IPS-NIHi7 (cell line): ENCODE data around the gene ITGA2B.
"Not testable (repeated sequence)": the region's sequence is repeated elsewhere in the genome, so short reads cannot be mapped to it uniquely, and the experiment has no call there.

ENCODE experiments used
- DNase-seq: peaks from one replicate; pipeline ENCODE4 v3.0.0; 2012; ENCODE audit warnings: mixed read lengths; ENCODE audit errors: extremely low spot score

The ITGA2B gene

GRCh38 chr17:44330263-44330662 is 59.2 kb downstream of the ITGA2B start:
- DNase-seq = not testable (repeated sequence)

- not testable (repeated sequence) for DNase-seq
Observed at GRCh38 chr17:44329516-44329915, 59.9 kb downstream of the ITGA2B start.

- DNase-seq = no peak
Observed at GRCh38 chr17:44327715-44328449, 61.6 kb downstream of the ITGA2B start.

- peak; percentile 96 for DNase-seq
Observed at GRCh38 chr17:44326861-44327444, 62.5 kb downstream of the ITGA2B start.

- DNase-seq = peak; percentile 88
Observed at GRCh38 chr17:44324571-44325275, 64.7 kb downstream of the ITGA2B start, which contains the start of gene SLC25A39. SLC25A39 (minus strand) TSS chr17:44324823; CDS start chr17:44323562, 1,261 bp downstream.

- peak; percentile 17 for DNase-seq
Observed at GRCh38 chr17:44324092-44324570, 65.3 kb downstream of the ITGA2B start.

GRCh38 chr17:44323359-44324091 is 65.9 kb downstream of the ITGA2B start:
- no peak for DNase-seq

GRCh38 chr17:44322236-44322895 is 67.1 kb downstream of the ITGA2B start:
- no peak for DNase-seq
